Esophagus mucosa (tissue), 1 donor: ENCODE data around the gene GSTP1. TPM values are rescaled to one million over a fixed set of nuclear protein-coding genes. Genes with fewer than 3 reads are reported as not detected.
"Not testable (repeated sequence)": the region's sequence is repeated elsewhere in the genome, so short reads cannot be mapped to it uniquely, and the experiment has no call there.

Source experiments
- ATAC-seq: fragments of 200-7000 bp; cut with Tn5 transposase; one replicate; pipeline ENCODE4 v1.9.1; 2020
- total RNA-seq: library from RNA; stranded (reverse); gene quantifications from one replicate; pipeline ENCODE4 v1.2.4, GENCODE V29; 2023
- donor health status: DM: yes; HTN: yes; CAD: no.

Gene GSTP1
- 2,342 TPM for total RNA-seq

- peak; percentile 77 for ATAC-seq
Measured at GRCh38 chr11:67583247-67584204, at the start of gene GSTP1. Gene GSTP1, plus strand, starts transcription at chr11:67583812. Its CDS starts 32 bp downstream, at chr11:67583844.

GRCh38 chr11:67534070-67534679 is 49.4 kb upstream of the GSTP1 start:
- ATAC-seq = no peak

GRCh38 chr11:67535561-67535960 is 48.1 kb upstream of the GSTP1 start:
- no peak for ATAC-seq

GRCh38 chr11:67538306-67538705 is 45.3 kb upstream of the GSTP1 start:
- ATAC-seq = no peak

- ATAC-seq = no peak
Measured at GRCh38 chr11:67538823-67539505, 44.6 kb upstream of the GSTP1 start.

- no peak for ATAC-seq
Measured at GRCh38 chr11:67539550-67539949, 44.1 kb upstream of the GSTP1 start.

GRCh38 chr11:67541198-67541597 is 42.4 kb upstream of the GSTP1 start:
- ATAC-seq = no peak

- no peak for ATAC-seq
Measured at GRCh38 chr11:67542169-67542568, 41.4 kb upstream of the GSTP1 start.

- no peak for ATAC-seq
Measured at GRCh38 chr11:67542971-67543370, 40.6 kb upstream of the GSTP1 start.

- no peak for ATAC-seq
Measured at GRCh38 chr11:67543585-67543984, 40.0 kb upstream of the GSTP1 start.

- ATAC-seq = peak; percentile 35
Measured at GRCh38 chr11:67544616-67545242, 38.9 kb upstream of the GSTP1 start.

GRCh38 chr11:67545280-67545679 is 38.3 kb upstream of the GSTP1 start:
- peak; percentile 22 for ATAC-seq

- ATAC-seq = not testable (repeated sequence)
Measured at GRCh38 chr11:67548112-67548511, 35.5 kb upstream of the GSTP1 start.

- ATAC-seq = no peak
Measured at GRCh38 chr11:67548555-67549110, 35.0 kb upstream of the GSTP1 start.

- no peak for ATAC-seq
Measured at GRCh38 chr11:67551127-67551526, 32.5 kb upstream of the GSTP1 start.

- ATAC-seq = not testable (repeated sequence)
Measured at GRCh38 chr11:67551697-67552096, 31.9 kb upstream of the GSTP1 start.

- no peak for ATAC-seq
Measured at GRCh38 chr11:67556244-67556643, 27.4 kb upstream of the GSTP1 start.

GRCh38 chr11:67558084-67558772 is 25.4 kb upstream of the GSTP1 start:
- peak; percentile 20 for ATAC-seq

- ATAC-seq = peak; percentile 71
Measured at GRCh38 chr11:67561971-67562619, 21.5 kb upstream of the GSTP1 start.

GRCh38 chr11:67562963-67563704 is 20.5 kb upstream of the GSTP1 start:
- ATAC-seq = no peak
